GM10266 (cell line): Measurements from ENCODE around the gene EID3.

Source experiments
- DNase-seq: peaks from one replicate; pipeline ENCODE4 v3.0.0; 2012; ENCODE audit errors: extremely low spot score
- CTCF ChIP-seq: IDR thresholded peaks from 2 replicates; pipeline ENCODE4 v1.5.1; 2012; ENCODE audit warnings: mild to moderate bottlenecking, low read depth; ENCODE audit not compliant: control insufficient read depth, insufficient read depth; ENCODE audit errors: missing control alignments

Gene EID3

GRCh38 chr12:104340925-104341611, 37.5 kb downstream of the EID3 start:
- no peak for TF ChIP-seq CTCF
- DNase-seq = no peak

- DNase-seq = no peak
- TF ChIP-seq CTCF = no peak
Measured at GRCh38 chr12:104342147-104342546, 38.6 kb downstream of the EID3 start.

- TF ChIP-seq CTCF = no peak
Measured at GRCh38 chr12:104342635-104343249, 39.2 kb downstream of the EID3 start.

GRCh38 chr12:104344682-104345081, 41.1 kb downstream of the EID3 start:
- no peak for DNase-seq
- TF ChIP-seq CTCF = no peak

More at GRCh38 chr12:104342635-104343249, 39.2 kb downstream of the EID3 start:
- DNase-seq = no peak

- no peak for TF ChIP-seq CTCF
- DNase-seq = no peak
Measured at GRCh38 chr12:104345234-104346066, 41.9 kb downstream of the EID3 start.

GRCh38 chr12:104347374-104348075, 44.0 kb downstream of the EID3 start:
- DNase-seq = no peak
- TF ChIP-seq CTCF = no peak
